AG10803 (cell line): Measurements from ENCODE around the gene MAPKAPK2.

Source experiments
- DNase-seq: peaks from one replicate; pipeline ENCODE4 v3.0.0; 2010; ENCODE audit warnings: low read depth
- H3K4me3 ChIP-seq: 2 replicates; pipeline ENCODE4 v1.5.1; 2011; ENCODE audit warnings: mild to moderate bottlenecking, low read length, control low read depth
- TF ChIP-seq, protein P1 (sequence below): conservative IDR thresholded peaks from 2 replicates; pipeline ENCODE4 v1.5.1; 2011; ENCODE audit warnings: mild to moderate bottlenecking, low read length, control low read depth, inconsistent platforms

Gene MAPKAPK2

DNA sequence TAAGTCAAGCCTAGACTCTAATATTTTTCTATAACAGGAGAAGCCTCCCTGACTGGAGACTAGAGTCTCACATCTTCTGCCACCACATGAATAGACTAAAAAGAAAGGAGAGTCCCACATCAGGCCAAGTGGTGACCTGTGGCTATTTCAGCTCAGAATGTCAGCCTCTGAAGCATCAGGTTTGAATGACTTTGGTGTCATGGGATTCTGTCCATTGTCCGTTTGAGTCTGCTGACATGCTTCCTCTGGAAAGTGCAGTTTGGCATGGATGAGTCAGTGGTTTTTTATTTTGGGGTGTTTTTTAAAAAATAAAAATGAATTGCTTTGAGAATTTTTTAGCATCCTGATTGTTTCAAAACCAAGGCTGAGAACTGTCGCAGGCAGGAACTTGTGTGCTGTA is 29.9 kb upstream of the MAPKAPK2 start:
- TF ChIP-seq, protein P1, sequence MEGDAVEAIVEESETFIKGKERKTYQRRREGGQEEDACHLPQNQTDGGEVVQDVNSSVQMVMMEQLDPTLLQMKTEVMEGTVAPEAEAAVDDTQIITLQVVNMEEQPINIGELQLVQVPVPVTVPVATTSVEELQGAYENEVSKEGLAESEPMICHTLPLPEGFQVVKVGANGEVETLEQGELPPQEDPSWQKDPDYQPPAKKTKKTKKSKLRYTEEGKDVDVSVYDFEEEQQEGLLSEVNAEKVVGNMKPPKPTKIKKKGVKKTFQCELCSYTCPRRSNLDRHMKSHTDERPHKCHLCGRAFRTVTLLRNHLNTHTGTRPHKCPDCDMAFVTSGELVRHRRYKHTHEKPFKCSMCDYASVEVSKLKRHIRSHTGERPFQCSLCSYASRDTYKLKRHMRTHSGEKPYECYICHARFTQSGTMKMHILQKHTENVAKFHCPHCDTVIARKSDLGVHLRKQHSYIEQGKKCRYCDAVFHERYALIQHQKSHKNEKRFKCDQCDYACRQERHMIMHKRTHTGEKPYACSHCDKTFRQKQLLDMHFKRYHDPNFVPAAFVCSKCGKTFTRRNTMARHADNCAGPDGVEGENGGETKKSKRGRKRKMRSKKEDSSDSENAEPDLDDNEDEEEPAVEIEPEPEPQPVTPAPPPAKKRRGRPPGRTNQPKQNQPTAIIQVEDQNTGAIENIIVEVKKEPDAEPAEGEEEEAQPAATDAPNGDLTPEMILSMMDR: no peak
- H3K4me3 ChIP-seq: no peak overlapping the region
- DNase-seq: no peak

GRCh38 chr1:206655471-206655882 is 29.2 kb upstream of the MAPKAPK2 start:
- H3K4me3 ChIP-seq: no peak overlapping the region
- TF ChIP-seq, protein P1: no peak
- DNase-seq: no peak

- TF ChIP-seq, protein P1: no peak
- DNase-seq: no peak
- no peak overlapping the region for H3K4me3 ChIP-seq
These were observed 27.8 kb upstream of the MAPKAPK2 start for GRCh38 chr1:206656936-206657335.

GRCh38 chr1:206657751-206658150 is 27.0 kb upstream of the MAPKAPK2 start:
- H3K4me3 ChIP-seq: no peak overlapping the region
- TF ChIP-seq, protein P1: no peak

GRCh38 chr1:206658264-206658980 is 26.3 kb upstream of the MAPKAPK2 start:
- DNase-seq: no peak
- TF ChIP-seq, protein P1: peak; percentile 67
- H3K4me3 ChIP-seq: no peak overlapping the region

More at GRCh38 chr1:206657751-206658150, 27.0 kb upstream of the MAPKAPK2 start:
- DNase-seq: no peak

DNA sequence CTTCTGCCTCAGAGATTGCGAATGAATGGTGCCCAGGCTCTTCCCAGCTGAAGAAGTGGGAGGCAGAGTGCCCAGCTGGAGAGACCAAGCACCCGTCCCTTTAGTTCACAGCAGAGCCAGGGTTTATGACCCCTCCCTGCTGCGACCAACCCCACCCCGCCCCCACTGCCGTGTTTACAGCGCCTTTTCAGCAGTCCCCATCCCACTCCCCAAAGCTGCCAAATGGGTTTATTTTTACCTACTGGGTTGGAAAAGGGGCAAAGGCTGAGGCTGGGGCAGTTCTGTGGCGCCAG is 25.8 kb upstream of the MAPKAPK2 start:
- TF ChIP-seq, protein P1: no peak
- DNase-seq: no peak
- H3K4me3 ChIP-seq: no peak overlapping the region

DNA sequence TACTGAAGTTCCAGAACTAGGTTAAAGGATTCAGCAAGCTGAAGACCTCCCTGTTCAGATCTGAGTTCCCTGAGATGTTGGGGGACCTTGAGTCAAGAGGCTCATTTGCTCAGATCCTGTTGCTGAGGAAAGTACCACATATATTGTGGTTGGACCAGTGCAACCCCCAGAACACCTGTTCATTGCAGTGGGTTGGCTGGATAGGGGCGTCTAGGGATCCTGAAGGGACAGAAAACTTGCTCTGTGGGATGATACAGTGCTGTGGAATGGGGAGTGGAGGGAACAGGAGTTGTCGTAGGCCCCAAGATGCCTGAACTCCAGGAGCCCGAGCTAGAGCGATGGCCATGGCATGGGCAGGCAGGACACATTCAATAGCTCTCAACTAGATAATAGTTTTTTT is 24.6 kb upstream of the MAPKAPK2 start:
- DNase-seq: no peak
- TF ChIP-seq, protein P1: no peak
- no peak overlapping the region for H3K4me3 ChIP-seq
